HepG2 (cell line): ENCODE results near the gene ST14. TPM values are rescaled to one million over a fixed set of nuclear protein-coding genes. Genes with fewer than 3 reads are reported as not detected.
A peak's percentile ranks its signal among the peaks of the same experiment; 100 is the strongest.

Experiments
- ATF3 ChIP-seq: sonication (generic); formaldehyde crosslinking; IDR thresholded peaks from 2 replicates; pipeline ENCODE4 v1.4.0; 2020; ENCODE audit warnings: missing genetic modification reagents
- CEBPB ChIP-seq: IDR thresholded peaks from 2 replicates; pipeline ENCODE4 v1.6.1; 2011; ENCODE audit warnings: low read depth, low read length, improper control_type of control experiment, borderline replicate concordance
- KDM1A ChIP-seq: IDR thresholded peaks from 2 replicates; pipeline ENCODE4 v1.6.1; 2016; ENCODE audit warnings: missing compliant biosample characterization
- MAX ChIP-seq: IDR thresholded peaks from 2 replicates; pipeline ENCODE4 v1.6.1; 2012; ENCODE audit warnings: inconsistent platforms
- MZF1 ChIP-seq: sonication (generic); formaldehyde crosslinking; IDR thresholded peaks from 2 replicates; pipeline ENCODE4 v1.8.1; 2023; ENCODE audit warnings: mild to moderate bottlenecking, missing genetic modification reagents, borderline replicate concordance
- RBM22 ChIP-seq: fragments of 200-400 bp; formaldehyde crosslinking; optimal IDR thresholded peaks from 2 replicates; pipeline ENCODE3; 2017; ENCODE audit warnings: mild to moderate bottlenecking, low read length, moderate library complexity
- RERE ChIP-seq: IDR thresholded peaks from 2 replicates; pipeline ENCODE4 v1.6.1; 2016; ENCODE audit warnings: low read depth, missing genetic modification reagents, missing compliant biosample characterization
- TBX2 ChIP-seq: sonication (generic); formaldehyde crosslinking; IDR thresholded peaks from 2 replicates; pipeline ENCODE4 v1.5.0; 2020; ENCODE audit warnings: missing genetic modification reagents, mild to moderate bottlenecking, borderline replicate concordance
- TMF1 ChIP-seq: sonication (generic); formaldehyde crosslinking; IDR thresholded peaks from 2 replicates; pipeline ENCODE4 v1.8.1; 2022; ENCODE audit warnings: low read depth, missing genetic modification reagents
- ZBTB26 ChIP-seq: IDR thresholded peaks from 2 replicates; pipeline ENCODE4 v1.6.1; 2016; ENCODE audit warnings: missing compliant biosample characterization, missing genetic modification reagents, borderline replicate concordance
- ZFAT ChIP-seq: sonication (generic); formaldehyde crosslinking; conservative IDR thresholded peaks from 2 replicates; pipeline ENCODE4 v1.8.1; 2023; ENCODE audit warnings: missing genetic modification reagents, inconsistent platforms
- ZFP62 ChIP-seq: sonication (generic); formaldehyde crosslinking; IDR thresholded peaks from 2 replicates; pipeline ENCODE4 v1.4.0; 2020; ENCODE audit warnings: missing genetic modification reagents
- ZMYM3 ChIP-seq: sonication (generic); formaldehyde crosslinking; IDR thresholded peaks from 2 replicates; pipeline ENCODE4 v1.5.1; 2020; ENCODE audit warnings: mild to moderate bottlenecking, missing genetic modification reagents
- ZNF24 ChIP-seq: fragments of 450-650 bp; IDR thresholded peaks from 2 replicates; pipeline ENCODE4 v1.6.1; 2017; ENCODE audit warnings: antibody characterized with exemption, mild to moderate bottlenecking
- ZNF512B ChIP-seq: sonication (generic); formaldehyde crosslinking; IDR thresholded peaks from 2 replicates; pipeline ENCODE4 v1.5.1; 2020; ENCODE audit warnings: missing genetic modification reagents, mild to moderate bottlenecking, borderline replicate concordance
- ZNF562 ChIP-seq: sonication (generic); formaldehyde crosslinking; IDR thresholded peaks from 2 replicates; pipeline ENCODE4 v1.8.0; 2022; ENCODE audit warnings: missing genetic modification reagents, borderline replicate concordance
- ZNF567 ChIP-seq: sonication (generic); formaldehyde crosslinking; IDR thresholded peaks from 2 replicates; pipeline ENCODE4 v1.8.1; 2023; ENCODE audit warnings: mild to moderate bottlenecking, missing genetic modification reagents, borderline replicate concordance
- ZNF577 ChIP-seq: sonication (generic); formaldehyde crosslinking; IDR thresholded peaks from 2 replicates; pipeline ENCODE4 v1.4.0; 2020; ENCODE audit warnings: mild to moderate bottlenecking, low read depth, missing genetic modification reagents, borderline replicate concordance
- ZNF616 ChIP-seq: sonication (generic); formaldehyde crosslinking; IDR thresholded peaks from 2 replicates; pipeline ENCODE4 v1.5.0; 2020; ENCODE audit warnings: low read depth, mild to moderate bottlenecking, missing genetic modification reagents
- ZNF644 ChIP-seq: IDR thresholded peaks from 2 replicates; pipeline ENCODE4 v1.6.1; 2016; ENCODE audit warnings: low read depth
- polyA plus RNA-seq, 8 experiments: library from polyadenylated mRNA; depleted of rRNA in 3 of 8; stranded (reverse) in 7 of 8; unstranded in 1 of 8; fragments of >200 nt; fragmentation: Illumina TruSeq in 4 of 8; extraction: Trizol in 4 of 8; gene quantifications; 2 replicates each; pipeline versions ENCODE4 v1.2.1 to v1.2.3, GENCODE V29; 2011 to 2016; ENCODE audit warnings: low read depth in 4 of 8, missing spikeins in 1 of 8, mixed read lengths in 1 of 8; ENCODE audit not compliant: insufficient read depth in 1 of 8
- total RNA-seq, 5 experiments: library from RNA; depleted of rRNA; stranded (reverse); fragments of >200 nt; fragmentation: Illumina TruSeq; extraction: Trizol; gene quantifications; 2 replicates each; pipeline ENCODE4 v1.2.3, GENCODE V29; 2016; ENCODE audit warnings: low read depth in 1 of 5

Gene ST14
- total and polyA plus RNA-seq, 2 of the 13 experiments (the other 11 are each of a cell fraction or from before 2014, with no cell fraction given) = 0.88 to 1.4 TPM

- TF ChIP-seq TBX2 (0 out of 2 replicates have a peak, but pooled peaks have one; percentile 14), ZNF562 (no peak), KDM1A (no peak), ZNF24 (no peak), ZNF577 (CRISPR knock-in tag) (no peak), ZMYM3 (CRISPR knock-in tag) (0 out of 2 replicates have a peak, but pooled peaks have one; percentile 18), ATF3 (CRISPR knock-in tag) (no peak), TMF1 (CRISPR knock-in tag) (no peak), ZNF644 (0 out of 2 replicates have a peak, but pooled peaks have one; percentile 35), RBM22 (peak; percentile 40), RERE (CRISPR knock-in tag) (no peak), CEBPB (peak; percentile 94), ZNF512B (no peak), MZF1 (CRISPR knock-in tag) (peak; percentile 45; the same call in 1 of the 2 replicates), ZNF567 (CRISPR knock-in tag) (no peak), ZBTB26 (CRISPR knock-in tag) (peak; percentile 71; the same call in 1 of the 2 replicates), ZFP62 (CRISPR knock-in tag) (no peak), MAX (peak; percentile 50), ZNF616 (CRISPR knock-in tag) (no peak), ZFAT (CRISPR knock-in tag) (no peak)
Observed at GRCh38 chr11:130118636-130119387, 40.8 kb upstream of the ST14 start (continued).
